ENCODE measurements around the gene SAA2. TPM values are rescaled to one million over a fixed set of nuclear protein-coding genes. Genes with fewer than 3 reads are reported as not detected.

Gene SAA2
- total and polyA plus RNA-seq, 10 of the 15 experiments (the other 5 are each of a cell fraction or from before 2014, with no cell fraction given): 0.18 to 4.1 (median 0.28) TPM; not detected in 2

DNA sequence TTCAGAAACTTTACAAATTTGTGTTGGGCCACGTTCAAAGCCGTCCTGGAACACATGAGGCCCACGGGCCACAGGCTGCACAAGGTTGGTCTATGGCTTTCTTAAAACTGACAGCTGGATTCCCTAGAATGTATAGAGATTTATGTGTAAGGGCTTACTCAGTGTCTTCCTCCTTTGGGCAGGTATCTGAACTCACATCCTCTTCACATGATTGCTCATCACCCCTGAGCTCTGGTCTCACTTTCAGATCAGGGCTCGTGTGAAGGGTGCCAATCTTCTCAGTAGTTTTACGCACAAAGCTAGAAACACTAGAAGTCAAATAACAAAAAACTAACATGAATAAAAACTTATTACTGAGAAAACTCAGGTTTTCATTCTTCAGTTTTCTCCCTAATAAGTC, 46.4 kb upstream of the SAA2 start:
- in situ Hi-C loops (cut with MboI): no loop called here

More for the DNA sequence above, 46.4 kb upstream of the SAA2 start:
- DNase-seq (ENCODE audit: low read depth, low spot score) (no peak), ATAC-seq (peak; percentile 35; the same call in 1 of the 3 replicates), FAIRE-seq (peak; percentile 27)
- Histone ChIP-seq H3K79me2 (ENCODE audit: control insufficient read depth, insufficient read depth, low read length) (no peaks in the 10 kb centered on the region), H2AFZ (ENCODE audit: control insufficient read depth, low read depth, low read length) (no peak overlapping the region), H3K36me3 (ENCODE audit: control insufficient read depth in 2 of 2, insufficient read depth in 2 of 2, low read length in 1 of 2) (peaks cover 10 to 66% of the 10 kb centered on the region in 2 experiments), H3K9ac (ENCODE audit: control insufficient read depth, insufficient read depth, low read length) (no peak overlapping the region), H3K4me1 (ENCODE audit: control insufficient read depth, insufficient read depth, low read length) (peaks cover 5% of the 10 kb centered on the region), H4K20me1 (ENCODE audit: control insufficient read depth, insufficient read depth) (no peaks in the 10 kb centered on the region), H3K9me3 (replicated peaks; ENCODE audit: control insufficient read depth, insufficient read depth, low read length) (no peaks in the 10 kb centered on the region), H3K4me2 (ENCODE audit: control insufficient read depth, insufficient read depth) (no peak overlapping the region), H3K27me3 (replicated peaks in 1 of 2; ENCODE audit: control insufficient read depth in 2 of 2, insufficient read depth in 2 of 2, low read length in 1 of 2) (no peaks in the 10 kb centered on the region), H3K4me3 (no peak overlapping the region), H3K27ac (ENCODE audit: control insufficient read depth, insufficient read depth) (peak overlapping the region; percentile 39; the same call in 1 of the 2 replicates)
- intact Hi-C loops (cut with micrococcal nuclease; ENCODE audit: unreplicated experiment): no loop called here
- 70% methylated on average over 5 of the region's 5 CpGs for WGBS (ENCODE audit: insufficient coverage, insufficient replicate concordance, low lambda C conversion rate, missing lambda C conversion rate)
- ChIA-PET CTCF (interaction anchor here (0.6 to 1.5 kb wide), 4 partner anchors 9 to 184 kb away, joined by 3 to 8 read pairs (median 4); no protein-coding TSS in a partner anchor), SMC1A (ENCODE audit: uncharacterized antibody, unreplicated experiment) (interaction anchor here (0.7 to 1.3 kb wide), 4 partner anchors 14 to 172 kb away, joined by 3 to 6 read pairs (median 4); no protein-coding TSS in a partner anchor), POLR2A (interaction anchor here (1.0 to 1.2 kb wide), 2 partner anchors 18 kb away, joined by 3 read pairs; no protein-coding TSS in a partner anchor), RAD21 (ENCODE audit: unreplicated experiment) (interaction anchor here (1.5 to 1.9 kb wide), 2 partner anchors 19 to 51 kb away, joined by 3 to 9 read pairs; no protein-coding TSS in a partner anchor)
- BruUV-seq (replicated peaks): no TSS peak
- no peak for TF ChIP-seq SIN3A (IDR thresholded peaks at IDR 0.05; ENCODE audit: low read depth, low read length)
- TF ChIP-seq, protein P1, sequence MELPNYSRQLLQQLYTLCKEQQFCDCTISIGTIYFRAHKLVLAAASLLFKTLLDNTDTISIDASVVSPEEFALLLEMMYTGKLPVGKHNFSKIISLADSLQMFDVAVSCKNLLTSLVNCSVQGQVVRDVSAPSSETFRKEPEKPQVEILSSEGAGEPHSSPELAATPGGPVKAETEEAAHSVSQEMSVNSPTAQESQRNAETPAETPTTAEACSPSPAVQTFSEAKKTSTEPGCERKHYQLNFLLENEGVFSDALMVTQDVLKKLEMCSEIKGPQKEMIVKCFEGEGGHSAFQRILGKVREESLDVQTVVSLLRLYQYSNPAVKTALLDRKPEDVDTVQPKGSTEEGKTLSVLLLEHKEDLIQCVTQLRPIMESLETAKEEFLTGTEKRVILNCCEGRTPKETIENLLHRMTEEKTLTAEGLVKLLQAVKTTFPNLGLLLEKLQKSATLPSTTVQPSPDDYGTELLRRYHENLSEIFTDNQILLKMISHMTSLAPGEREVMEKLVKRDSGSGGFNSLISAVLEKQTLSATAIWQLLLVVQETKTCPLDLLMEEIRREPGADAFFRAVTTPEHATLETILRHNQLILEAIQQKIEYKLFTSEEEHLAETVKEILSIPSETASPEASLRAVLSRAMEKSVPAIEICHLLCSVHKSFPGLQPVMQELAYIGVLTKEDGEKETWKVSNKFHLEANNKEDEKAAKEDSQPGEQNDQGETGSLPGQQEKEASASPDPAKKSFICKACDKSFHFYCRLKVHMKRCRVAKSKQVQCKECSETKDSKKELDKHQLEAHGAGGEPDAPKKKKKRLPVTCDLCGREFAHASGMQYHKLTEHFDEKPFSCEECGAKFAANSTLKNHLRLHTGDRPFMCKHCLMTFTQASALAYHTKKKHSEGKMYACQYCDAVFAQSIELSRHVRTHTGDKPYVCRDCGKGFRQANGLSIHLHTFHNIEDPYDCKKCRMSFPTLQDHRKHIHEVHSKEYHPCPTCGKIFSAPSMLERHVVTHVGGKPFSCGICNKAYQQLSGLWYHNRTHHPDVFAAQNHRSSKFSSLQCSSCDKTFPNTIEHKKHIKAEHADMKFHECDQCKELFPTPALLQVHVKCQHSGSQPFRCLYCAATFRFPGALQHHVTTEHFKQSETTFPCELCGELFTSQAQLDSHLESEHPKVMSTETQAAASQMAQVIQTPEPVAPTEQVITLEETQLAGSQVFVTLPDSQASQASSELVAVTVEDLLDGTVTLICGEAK (IDR thresholded peaks at IDR 0.05; ENCODE audit: borderline replicate concordance): no peak
